NB4 (cell line): ENCODE data around the gene PORCN.

Source experiments
- CTCF ChIP-seq: IDR thresholded peaks from one replicate; pipeline ENCODE4 v1.5.1; 2012; ENCODE audit warnings: low read depth, low read length
- MYC ChIP-seq: IDR thresholded peaks from 2 replicates; pipeline ENCODE4 v1.6.1; 2011; ENCODE audit warnings: low read depth, low read length
- POLR2A ChIP-seq: IDR thresholded peaks from 2 replicates; pipeline ENCODE4 v1.6.1; 2011; ENCODE audit warnings: mild to moderate bottlenecking; ENCODE audit not compliant: insufficient read length; ENCODE audit errors: extremely low read depth

- no peak for TF ChIP-seq POLR2A
- no peak for TF ChIP-seq CTCF
- TF ChIP-seq MYC = no peak
Observed at GRCh38 chrX:48520455-48520854, 11.7 kb downstream of the PORCN start.
